Renal pelvis (tissue), 12 donors: ENCODE measurements around the gene MDFIC. TPM values are rescaled to one million over a fixed set of nuclear protein-coding genes. Genes with fewer than 3 reads are reported as not detected.
"Not testable (repeated sequence)": the region's sequence is repeated elsewhere in the genome, so short reads cannot be mapped to it uniquely, and the experiment has no call there.

ENCODE experiments used
- DNase-seq: peaks from one replicate; pipeline ENCODE4 v3.0.0-alpha.2; 2013
- long read RNA-seq, 16 experiments: transcript quantifications; one replicate each; lab custom pipeline, GENCODE V29; 2026
- polyA plus RNA-seq, 3 donors: library from polyadenylated mRNA; unstranded; fragments of 120-200 nt; gene quantifications; one replicate each; pipeline ENCODE4 v1.2.1, GENCODE V29; 2013; ENCODE audit not compliant: insufficient read length in 3 of 3

Gene MDFIC, protein sequence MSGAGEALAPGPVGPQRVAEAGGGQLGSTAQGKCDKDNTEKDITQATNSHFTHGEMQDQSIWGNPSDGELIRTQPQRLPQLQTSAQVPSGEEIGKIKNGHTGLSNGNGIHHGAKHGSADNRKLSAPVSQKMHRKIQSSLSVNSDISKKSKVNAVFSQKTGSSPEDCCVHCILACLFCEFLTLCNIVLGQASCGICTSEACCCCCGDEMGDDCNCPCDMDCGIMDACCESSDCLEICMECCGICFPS
- polyA plus RNA-seq, result 10 to 100 TPM; 25.7 to 29.7 (median 26.9) TPM
- long read RNA-seq, donor 1, full-length matches to known transcripts, result 3 of 9 reads
- long read RNA-seq, donor 1, partial matches to known transcripts, result 6 of 9 reads
- long read RNA-seq, donor 1, other reads (novel, unspliced or antisense), result 0 of 9 reads
- long read RNA-seq, donor 2, full-length matches to known transcripts, result 5 of 5 reads
- long read RNA-seq, donor 2, partial matches to known transcripts, result 0 of 5 reads
- long read RNA-seq, donor 2, other reads (novel, unspliced or antisense), result 0 of 5 reads
- long read RNA-seq, donor 3, full-length matches to known transcripts, result 1 of 1 reads
- long read RNA-seq, donor 3, partial matches to known transcripts, result 0 of 1 reads
- long read RNA-seq, donor 3, other reads (novel, unspliced or antisense), result 0 of 1 reads
- long read RNA-seq, donor 4, full-length matches to known transcripts, result 3 of 3 reads
- long read RNA-seq, donor 4, partial matches to known transcripts, result 0 of 3 reads
- long read RNA-seq, donor 4, other reads (novel, unspliced or antisense), result 0 of 3 reads
- long read RNA-seq, donor 5, full-length matches to known transcripts, result 1 of 1 reads
- long read RNA-seq, donor 5, partial matches to known transcripts, result 0 of 1 reads
- long read RNA-seq, donor 5, other reads (novel, unspliced or antisense), result 0 of 1 reads
- long read RNA-seq, donor 6, full-length matches to known transcripts, result 9 of 9 reads
- long read RNA-seq, donor 6, partial matches to known transcripts, result 0 of 9 reads
- long read RNA-seq, donor 6, other reads (novel, unspliced or antisense), result 0 of 9 reads
- long read RNA-seq, donor 7, full-length matches to known transcripts, result 6 of 6 reads
- long read RNA-seq, donor 7, partial matches to known transcripts, result 0 of 6 reads
- long read RNA-seq, donor 7, other reads (novel, unspliced or antisense), result 0 of 6 reads
- long read RNA-seq, donor 8, full-length matches to known transcripts, result 3 of 3 reads
- long read RNA-seq, donor 8, partial matches to known transcripts, result 0 of 3 reads
- long read RNA-seq, donor 8, other reads (novel, unspliced or antisense), result 0 of 3 reads
- long read RNA-seq, donor 9, full-length matches to known transcripts, result 2 of 2 reads
- long read RNA-seq, donor 9, partial matches to known transcripts, result 0 of 2 reads
- long read RNA-seq, donor 9, other reads (novel, unspliced or antisense), result 0 of 2 reads
- long read RNA-seq, donor 10, full-length matches to known transcripts, result 4 of 4 reads
- long read RNA-seq, donor 10, partial matches to known transcripts, result 0 of 4 reads
- long read RNA-seq, donor 10, other reads (novel, unspliced or antisense), result 0 of 4 reads
- long read RNA-seq, donor 11, full-length matches to known transcripts, result 3 of 3 reads
- long read RNA-seq, donor 11, partial matches to known transcripts, result 0 of 3 reads
- long read RNA-seq, donor 11, other reads (novel, unspliced or antisense), result 0 of 3 reads
- long read RNA-seq, donor 12, full-length matches to known transcripts, result 11 of 11 reads
- long read RNA-seq, donor 12, partial matches to known transcripts, result 0 of 11 reads
- long read RNA-seq, donor 12, other reads (novel, unspliced or antisense), result 0 of 11 reads
- long read RNA-seq, donor 13, full-length matches to known transcripts, result 3 of 3 reads
- long read RNA-seq, donor 13, partial matches to known transcripts, result 0 of 3 reads
- long read RNA-seq, donor 13, other reads (novel, unspliced or antisense), result 0 of 3 reads
- long read RNA-seq, donor 14, full-length matches to known transcripts, result 7 of 20 reads
- long read RNA-seq, donor 14, partial matches to known transcripts, result 13 of 20 reads
- long read RNA-seq, donor 14, other reads (novel, unspliced or antisense), result 0 of 20 reads
- long read RNA-seq, donor 15, full-length matches to known transcripts, result 5 of 16 reads
- long read RNA-seq, donor 15, partial matches to known transcripts, result 11 of 16 reads
- long read RNA-seq, donor 15, other reads (novel, unspliced or antisense), result 0 of 16 reads
- long read RNA-seq, donor 16, full-length matches to known transcripts, result 3 of 11 reads
- long read RNA-seq, donor 16, partial matches to known transcripts, result 8 of 11 reads
- long read RNA-seq, donor 16, other reads (novel, unspliced or antisense), result 0 of 11 reads

GRCh38 chr7:114922026-114922651, at the start of gene MDFIC:
TSS of gene MDFIC (plus strand) at chr7:114922094. CDS start at chr7:114923034, 940 bp downstream.
- DNase-seq, result peak; percentile 45

GRCh38 chr7:114874170-114874569, 47.7 kb upstream of the MDFIC start:
- no peak for DNase-seq

DNA sequence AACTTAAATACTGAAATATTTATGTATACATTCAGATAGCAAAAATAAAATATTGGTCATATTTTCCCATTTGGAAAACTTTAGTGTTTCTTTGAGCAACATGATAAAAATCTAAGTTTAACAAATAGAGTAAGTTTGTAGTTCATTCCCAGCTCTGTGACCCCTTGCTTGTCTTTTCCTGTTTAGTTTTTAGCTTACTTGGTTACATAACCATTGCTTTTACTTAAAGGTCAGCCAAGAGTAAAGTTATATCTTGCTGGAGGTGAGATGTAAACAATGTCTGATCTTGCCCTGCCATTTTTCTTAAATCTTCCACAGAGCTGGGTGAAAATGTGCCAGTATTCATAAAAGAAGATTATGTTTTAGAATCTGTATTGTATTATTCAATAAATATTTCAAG, 46.7 kb upstream of the MDFIC start:
- DNase-seq, result no peak

DNA sequence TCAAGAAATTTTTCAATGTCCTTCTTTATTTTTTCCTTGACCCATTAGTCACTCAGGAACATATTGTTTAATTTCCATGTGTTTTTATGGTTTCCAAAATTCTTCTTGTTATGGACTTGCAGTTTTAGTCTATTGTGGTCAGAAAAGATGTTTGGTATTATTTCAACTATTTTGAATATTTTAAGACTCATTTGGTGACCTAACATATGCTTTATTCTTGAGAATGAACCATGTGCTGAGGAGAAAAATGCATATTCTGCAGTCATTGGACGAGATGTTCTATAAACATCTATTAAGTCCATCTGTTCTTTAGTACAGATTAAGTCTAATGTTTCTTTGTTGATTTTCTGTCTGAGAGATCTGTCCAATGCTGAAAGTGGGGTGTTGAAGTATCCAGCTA, 42.3 kb upstream of the MDFIC start:
- DNase-seq, result no peak

GRCh38 chr7:114885836-114886235, 36.1 kb upstream of the MDFIC start:
- no peak for DNase-seq

GRCh38 chr7:114886241-114886640, 35.7 kb upstream of the MDFIC start:
- no peak for DNase-seq

GRCh38 chr7:114889116-114889515, 32.8 kb upstream of the MDFIC start:
- DNase-seq, result not testable (repeated sequence)

DNA sequence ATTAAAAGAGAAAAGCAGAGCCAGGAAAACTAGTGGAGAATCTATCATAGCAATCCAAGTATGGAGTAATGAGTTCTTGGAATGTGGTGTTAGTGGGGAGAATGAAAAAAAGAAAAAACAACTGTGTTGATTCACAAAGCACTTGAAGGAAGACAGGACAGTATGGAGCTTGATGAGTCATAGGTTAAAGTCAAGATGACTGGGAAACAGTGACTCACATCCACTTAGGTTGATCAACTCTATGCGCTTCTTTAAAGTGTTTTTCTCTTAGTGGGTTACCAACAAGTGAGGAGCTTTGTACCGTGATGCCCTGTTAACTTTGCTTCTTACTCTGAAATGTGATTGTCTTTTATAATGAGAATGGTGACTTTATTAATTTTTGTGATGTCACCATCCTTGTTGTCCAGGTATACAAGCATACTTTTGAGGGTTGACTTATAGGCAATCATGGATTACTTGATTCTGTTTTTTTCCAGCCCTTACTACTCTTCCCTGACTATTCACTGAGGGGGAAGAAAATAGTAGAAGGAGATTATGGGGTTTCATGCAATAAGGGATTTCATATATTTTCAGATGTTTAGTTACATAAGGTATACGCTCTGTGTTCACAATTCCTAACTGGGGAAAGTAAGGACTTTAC, 32.1 kb upstream of the MDFIC start:
- no peak for DNase-seq

DNA sequence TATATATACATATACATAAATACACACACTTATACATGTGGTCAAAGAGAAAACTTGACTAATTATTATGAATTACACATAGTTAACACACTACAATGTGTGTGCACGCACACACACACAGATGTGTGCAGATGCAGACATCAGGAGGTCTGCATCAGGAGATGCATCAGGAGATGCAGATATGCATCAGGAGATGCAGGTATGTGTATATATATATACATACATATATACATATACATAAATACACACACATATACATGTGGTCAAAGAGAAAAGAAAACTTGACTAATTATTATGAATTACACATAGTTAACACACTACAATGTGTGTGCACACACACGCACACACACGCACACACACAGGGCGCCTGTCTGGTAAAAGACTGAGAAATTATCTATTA, 31.3 kb upstream of the MDFIC start:
- DNase-seq, result no peak

DNA sequence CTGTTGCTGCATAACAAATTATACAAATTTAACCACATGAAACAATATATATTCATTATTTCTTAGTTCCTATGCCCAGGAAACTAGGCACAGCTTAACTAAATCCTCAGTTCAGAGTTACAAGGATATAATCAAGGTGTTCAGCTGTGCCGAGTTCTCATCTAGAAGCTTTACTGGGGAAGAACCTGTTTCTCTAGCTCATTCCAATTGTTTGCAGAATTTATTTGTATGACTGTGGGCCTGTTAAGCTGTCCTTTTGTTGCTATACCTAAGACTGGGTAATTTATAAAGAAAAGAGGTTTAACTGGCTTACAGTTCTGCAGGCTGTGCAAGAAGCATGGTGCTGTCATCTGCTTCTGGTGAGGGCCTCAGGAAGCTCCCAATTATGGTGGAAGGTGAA, 21.8 kb upstream of the MDFIC start:
- no peak for DNase-seq

- no peak for DNase-seq
Observed at GRCh38 chr7:114901771-114902170, 20.1 kb upstream of the MDFIC start.

- DNase-seq, result no peak
Observed at GRCh38 chr7:114903131-114903530, 18.8 kb upstream of the MDFIC start.

- DNase-seq, result no peak
Observed at GRCh38 chr7:114910787-114911186, 11.1 kb upstream of the MDFIC start.

DNA sequence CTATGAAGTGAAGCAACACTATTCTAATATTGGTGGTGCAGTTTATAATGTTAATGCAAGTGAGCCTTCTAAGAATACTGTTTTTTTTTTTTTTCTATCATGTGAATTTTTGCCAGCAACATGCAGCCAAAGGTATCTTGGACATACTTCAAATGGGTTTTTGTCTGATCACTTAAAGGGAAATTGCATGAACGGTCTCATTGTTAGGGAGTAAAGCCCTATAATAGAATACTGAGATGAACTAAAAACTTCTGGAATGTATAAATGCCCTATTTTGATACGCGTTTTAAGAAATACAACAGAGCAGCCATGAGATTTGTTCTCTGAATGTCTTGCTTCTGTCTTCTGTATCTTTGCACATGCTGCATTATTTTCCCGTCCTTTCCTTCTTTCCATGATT, 10.5 kb upstream of the MDFIC start:
- no peak for DNase-seq

DNA sequence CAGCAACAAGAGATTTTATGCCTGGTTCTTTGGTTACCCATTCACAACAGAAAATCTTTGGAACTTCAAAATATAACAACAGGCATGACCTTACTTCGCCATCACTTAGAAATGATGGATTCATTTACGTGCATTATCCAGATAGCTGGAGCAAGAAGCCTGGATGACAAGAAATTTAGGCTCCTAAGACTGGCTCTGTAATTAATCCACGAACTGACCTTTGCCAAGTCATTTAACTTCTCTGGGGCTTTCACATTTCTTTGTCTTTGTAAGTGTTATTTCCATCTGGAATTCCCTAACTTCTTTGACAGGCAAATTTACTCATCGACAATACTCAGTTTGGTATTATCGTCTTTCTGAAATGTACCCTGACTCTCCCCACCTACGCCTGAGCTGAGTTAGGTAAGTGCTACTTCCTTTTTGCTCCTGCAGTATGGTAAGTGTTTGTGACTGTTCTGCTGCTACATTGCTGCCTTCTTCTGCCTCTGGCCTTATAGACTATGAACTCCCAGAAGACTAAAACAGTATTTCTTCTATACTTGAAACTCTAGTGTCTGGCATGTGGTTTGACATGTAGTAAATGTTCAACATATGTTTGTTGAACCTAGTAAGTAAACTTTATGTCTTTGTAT, 5.5 kb upstream of the MDFIC start:
- no peak for DNase-seq

- no peak for DNase-seq
Observed at GRCh38 chr7:114917211-114917839, 4.6 kb upstream of the MDFIC start.

DNA sequence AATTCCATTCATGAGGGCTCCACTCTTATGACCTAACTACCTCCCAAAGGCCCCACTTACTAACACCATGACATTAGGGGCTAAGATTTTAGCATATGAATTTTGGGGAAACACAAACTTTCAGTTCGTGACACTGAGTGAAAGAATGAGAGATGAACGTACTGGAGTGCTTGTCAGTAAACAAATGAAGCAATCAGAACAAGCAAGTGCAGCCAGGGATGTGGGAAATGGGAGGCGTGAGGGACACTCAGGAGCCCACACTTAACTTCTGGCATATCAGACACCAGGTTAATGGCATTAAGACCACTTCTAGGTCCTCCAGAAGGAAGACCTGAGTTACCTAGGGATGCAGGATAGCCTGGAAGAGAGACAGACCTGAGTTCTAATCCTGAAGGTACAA, 2.3 kb upstream of the MDFIC start:
- DNase-seq, result no peak

DNA sequence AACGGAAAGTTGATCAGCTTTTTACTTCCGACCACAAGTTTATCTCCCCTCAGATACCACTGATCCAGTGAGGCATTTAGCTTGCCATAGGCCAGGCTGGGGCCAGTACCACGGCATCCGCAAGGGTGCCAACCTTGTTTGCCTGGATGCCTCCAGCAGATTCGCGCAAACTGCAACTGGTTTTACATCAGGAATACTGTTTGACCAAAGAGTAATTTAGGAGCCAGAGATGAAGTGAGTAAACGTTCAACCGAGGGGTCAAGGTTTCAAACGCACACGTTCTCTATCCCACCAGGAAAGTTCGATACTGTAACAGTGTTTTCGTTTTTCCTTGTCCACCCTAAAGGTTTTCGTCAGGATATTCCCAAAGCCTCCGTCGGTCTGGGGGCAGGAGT, 266 bp upstream of the MDFIC start:
- peak; percentile 22 for DNase-seq
